GM10266 (cell line): ENCODE measurements around the gene USP2.

Experiments
- DNase-seq: peaks from one replicate; pipeline ENCODE4 v3.0.0; 2012; ENCODE audit errors: extremely low spot score
- CTCF ChIP-seq: IDR thresholded peaks from 2 replicates; pipeline ENCODE4 v1.5.1; 2012; ENCODE audit warnings: mild to moderate bottlenecking, low read depth; ENCODE audit not compliant: control insufficient read depth, insufficient read depth; ENCODE audit errors: missing control alignments

USP2 gene

GRCh38 chr11:119335655-119336543 lies 45.6 kb downstream of the USP2 start:
- no peak for TF ChIP-seq CTCF
- no peak for DNase-seq

DNA sequence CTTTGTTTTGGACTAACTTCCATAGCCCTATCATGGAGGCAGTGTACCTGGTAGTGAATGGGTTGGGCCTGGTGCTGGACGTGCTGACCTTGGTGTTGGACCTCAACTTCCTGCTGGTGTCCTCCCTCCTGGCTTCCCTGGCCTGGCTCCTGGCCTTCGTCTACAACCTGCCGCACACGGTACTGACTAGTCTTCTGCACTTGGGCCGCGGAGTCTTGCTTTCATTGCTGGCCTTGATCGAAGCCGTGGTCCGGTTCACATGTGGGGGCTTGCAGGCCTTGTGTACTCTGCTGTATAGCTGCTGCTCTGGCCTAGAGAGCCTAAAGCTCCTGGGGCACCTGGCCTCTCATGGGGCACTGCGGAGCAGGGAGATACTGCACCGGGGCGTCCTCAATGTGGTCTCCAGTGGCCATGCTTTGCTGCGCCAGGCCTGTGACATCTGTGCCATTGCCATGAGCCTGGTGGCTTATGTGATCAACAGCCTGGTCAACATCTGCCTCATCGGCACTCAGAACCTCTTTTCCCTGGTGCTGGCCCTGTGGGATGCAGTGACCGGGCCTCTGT lies 46.3 kb downstream of the USP2 start:
- no peak for TF ChIP-seq CTCF
- DNase-seq = no peak

DNA sequence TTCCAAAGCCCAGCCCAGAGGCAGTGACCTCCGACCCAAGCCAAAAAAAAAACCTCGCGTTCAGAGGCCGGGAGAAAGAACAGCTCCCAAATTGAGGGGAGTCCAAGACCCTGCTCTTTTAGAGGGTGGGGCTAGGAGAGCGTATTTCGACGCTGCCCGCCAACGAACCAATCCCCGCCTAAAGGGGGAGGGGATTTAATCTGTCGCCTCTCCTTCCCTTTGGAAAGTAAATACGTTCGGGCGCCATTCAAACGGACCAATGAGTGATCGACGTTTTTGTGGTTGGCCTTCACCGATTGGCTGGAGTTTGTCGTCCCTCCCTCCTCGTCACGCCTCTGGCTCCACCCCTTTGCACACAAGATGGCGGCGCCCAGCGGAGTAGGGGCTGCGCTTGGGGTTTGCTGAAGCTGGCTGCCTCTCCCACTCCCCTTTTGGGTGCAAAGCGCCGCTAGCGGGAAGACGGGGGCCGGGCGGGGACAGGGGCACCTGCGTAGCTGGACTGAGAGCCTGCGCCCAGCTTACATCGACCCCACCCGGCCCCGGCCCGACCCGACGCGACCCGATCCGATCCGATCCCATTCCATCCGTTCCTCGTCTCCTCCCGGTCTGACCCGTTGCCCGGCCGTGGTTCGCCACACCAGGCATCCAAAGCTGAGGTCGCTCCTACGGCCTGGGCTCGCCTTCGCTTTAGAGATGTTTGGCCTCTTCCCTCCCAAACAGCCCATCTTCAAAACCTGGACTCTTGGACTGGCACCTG lies 47.1 kb downstream of the USP2 start, which contains the start of gene RNF26:
Gene RNF26, plus strand, starts transcription at position 354 of the 757 bp plus-strand sequence. CDS start 596 bp downstream, outside the sequence.
- peak; percentile 99 for DNase-seq
- TF ChIP-seq CTCF = no peak

GRCh38 chr11:119332111-119332765 lies 49.3 kb downstream of the USP2 start:
- DNase-seq = no peak
- TF ChIP-seq CTCF = no peak

GRCh38 chr11:119330237-119330636 lies 51.3 kb downstream of the USP2 start:
- no peak for TF ChIP-seq CTCF
- DNase-seq = no peak

GRCh38 chr11:119329320-119329719 lies 52.2 kb downstream of the USP2 start:
- no peak for DNase-seq
- no peak for TF ChIP-seq CTCF
